ENCODE data around the gene TREML2. TPM values are rescaled to one million over a fixed set of nuclear protein-coding genes. Genes with fewer than 3 reads are reported as not detected.

The TREML2 gene
- total RNA-seq, 3 donors from 2014 or later (not counting 1 experiment from before 2014, with no cell fraction given): 0.75 to 3.0 (median 1.0) TPM

DNA sequence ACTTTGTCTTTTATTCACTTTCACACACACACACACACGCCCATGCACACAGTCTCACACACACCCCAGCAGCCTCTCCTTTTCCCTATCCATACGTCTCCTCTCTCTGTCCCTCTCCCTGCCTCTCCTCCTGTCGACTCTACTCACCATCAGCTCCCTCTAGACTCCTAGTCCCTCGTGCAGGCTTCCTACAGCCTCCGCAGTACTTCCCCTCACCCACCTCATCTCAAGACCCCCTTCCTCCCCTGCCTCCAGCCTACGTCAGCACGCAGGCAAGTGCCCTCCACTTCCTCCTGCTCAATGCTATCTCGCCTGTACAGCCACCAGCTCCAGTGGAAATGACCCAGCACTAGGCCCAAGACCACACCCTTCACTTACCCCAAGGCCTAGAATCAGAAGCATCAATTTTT lies 820 bp upstream of the TREML2 start:
- Mint-ChIP-seq H3K4me1 (peaks cover 70 to 78% of the 10 kb centered on the region in 2 donors), H3K27ac (peak overlapping the region; percentile 95 to 99), H3K9me3 (no peaks in the 10 kb centered on the region), H3K27me3 (ENCODE audit: low read depth in 2 of 2) (no peaks in the 10 kb centered on the region), H3K36me3 (no peaks in the 10 kb centered on the region), H3K4me3 (peak overlapping the region; percentile 55)
- Histone ChIP-seq H3K27ac (ENCODE audit: low read length) (peak overlapping the region; percentile 98), H3K36me3 (ENCODE audit: control insufficient read depth, insufficient read depth, low read length) (no peaks in the 10 kb centered on the region), H3K9me3 (ENCODE audit: control insufficient read depth, insufficient read depth, low read length) (no peaks in the 10 kb centered on the region), H3K4me1 (ENCODE audit: control insufficient read depth, insufficient read depth, low read length) (peaks cover 39% of the 10 kb centered on the region), H3K4me3 (ENCODE audit: low read length) (no peak overlapping the region), H3K27me3 (ENCODE audit: control insufficient read depth, insufficient read depth, low read length) (no peaks in the 10 kb centered on the region)
- intact Hi-C loops (cut with micrococcal nuclease): no loop called here
- peak in 1 of 3 donors; percentile 31 for ATAC-seq
- TF ChIP-seq, protein P1, sequence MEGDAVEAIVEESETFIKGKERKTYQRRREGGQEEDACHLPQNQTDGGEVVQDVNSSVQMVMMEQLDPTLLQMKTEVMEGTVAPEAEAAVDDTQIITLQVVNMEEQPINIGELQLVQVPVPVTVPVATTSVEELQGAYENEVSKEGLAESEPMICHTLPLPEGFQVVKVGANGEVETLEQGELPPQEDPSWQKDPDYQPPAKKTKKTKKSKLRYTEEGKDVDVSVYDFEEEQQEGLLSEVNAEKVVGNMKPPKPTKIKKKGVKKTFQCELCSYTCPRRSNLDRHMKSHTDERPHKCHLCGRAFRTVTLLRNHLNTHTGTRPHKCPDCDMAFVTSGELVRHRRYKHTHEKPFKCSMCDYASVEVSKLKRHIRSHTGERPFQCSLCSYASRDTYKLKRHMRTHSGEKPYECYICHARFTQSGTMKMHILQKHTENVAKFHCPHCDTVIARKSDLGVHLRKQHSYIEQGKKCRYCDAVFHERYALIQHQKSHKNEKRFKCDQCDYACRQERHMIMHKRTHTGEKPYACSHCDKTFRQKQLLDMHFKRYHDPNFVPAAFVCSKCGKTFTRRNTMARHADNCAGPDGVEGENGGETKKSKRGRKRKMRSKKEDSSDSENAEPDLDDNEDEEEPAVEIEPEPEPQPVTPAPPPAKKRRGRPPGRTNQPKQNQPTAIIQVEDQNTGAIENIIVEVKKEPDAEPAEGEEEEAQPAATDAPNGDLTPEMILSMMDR (IDR thresholded peaks at IDR 0.05): no peak
- DNase-seq: peak in 1 of 2 donors; percentile 24
- 34% methylated on average over 8 of the region's 8 CpGs for WGBS (ENCODE audit: insufficient coverage)

DNA sequence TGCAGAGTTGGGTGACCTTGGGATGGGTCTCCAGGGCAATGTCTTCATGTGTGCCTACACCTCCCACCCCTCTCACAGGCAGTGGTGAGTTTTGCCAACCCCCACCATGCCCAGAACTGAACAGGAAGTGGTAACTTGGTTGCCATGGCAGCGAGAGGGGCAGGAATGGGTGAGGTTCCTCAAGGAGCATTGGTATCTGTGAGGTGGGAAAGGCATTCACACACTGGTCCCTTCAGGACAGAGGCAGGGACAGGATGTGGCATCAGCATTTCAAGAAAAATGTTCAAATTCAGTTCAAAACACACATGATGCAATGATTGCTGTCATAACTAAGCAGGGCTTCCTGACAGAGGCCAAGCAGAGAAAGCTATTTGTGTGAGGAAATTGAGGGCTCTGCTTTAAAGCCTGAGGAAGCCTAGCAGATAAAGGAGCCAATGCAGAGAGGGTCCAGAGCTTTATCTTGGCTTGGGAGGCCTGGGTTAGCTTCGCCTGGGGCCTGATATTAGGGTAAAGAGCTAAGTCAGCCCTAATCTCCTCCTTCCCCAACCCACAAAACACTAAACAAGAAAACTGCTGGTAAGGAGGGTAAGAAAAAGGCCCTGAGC lies 551 bp downstream of the TREML2 start:
- ATAC-seq (peak; percentile 56 to 73 (median 64)), DNase-seq (peak; percentile 44 to 80)
- no peaks in the 10 kb centered on the region for H3K36me3 Mint-ChIP-seq
- TF ChIP-seq, protein P1 (IDR thresholded peaks at IDR 0.05): no peak
- peak overlapping the region; percentile 13 for H3K4me3 ChIP-seq (ENCODE audit: low read length)
- no peaks in the 10 kb centered on the region for H3K36me3 ChIP-seq (ENCODE audit: control insufficient read depth, insufficient read depth, low read length)
- intact Hi-C loops (cut with micrococcal nuclease): no loop called here
- peak overlapping the region; percentile 95 to 99 for H3K27ac Mint-ChIP-seq
- no peaks in the 10 kb centered on the region for H3K27me3 ChIP-seq (ENCODE audit: control insufficient read depth, insufficient read depth, low read length)
- no peaks in the 10 kb centered on the region for H3K27me3 Mint-ChIP-seq (ENCODE audit: low read depth in 2 of 2)
- 0% methylated on average over 1 of the region's 2 CpGs for WGBS (ENCODE audit: insufficient coverage)
- no peaks in the 10 kb centered on the region for H3K9me3 ChIP-seq (ENCODE audit: control insufficient read depth, insufficient read depth, low read length)
- H3K4me1 Mint-ChIP-seq: peaks cover 75 to 79% of the 10 kb centered on the region in 2 donors
- H3K9me3 Mint-ChIP-seq: no peaks in the 10 kb centered on the region
- H3K4me3 Mint-ChIP-seq: peak overlapping the region; percentile 55
- peaks cover 39% of the 10 kb centered on the region for H3K4me1 ChIP-seq (ENCODE audit: control insufficient read depth, insufficient read depth, low read length)
- peak overlapping the region; percentile 98 for H3K27ac ChIP-seq (ENCODE audit: low read length)

- Histone ChIP-seq H3K36me3 (ENCODE audit: control insufficient read depth, insufficient read depth, low read length) (no peaks in the 10 kb centered on the region), H3K4me1 (ENCODE audit: control insufficient read depth, insufficient read depth, low read length) (peaks cover 39% of the 10 kb centered on the region), H3K9me3 (ENCODE audit: control insufficient read depth, insufficient read depth, low read length) (no peaks in the 10 kb centered on the region), H3K27ac (ENCODE audit: low read length) (peak overlapping the region; percentile 98), H3K27me3 (ENCODE audit: control insufficient read depth, insufficient read depth, low read length) (no peaks in the 10 kb centered on the region), H3K4me3 (ENCODE audit: low read length) (peak overlapping the region; percentile 13)
- Mint-ChIP-seq H3K27me3 (ENCODE audit: low read depth in 2 of 2) (no peaks in the 10 kb centered on the region), H3K27ac (peak overlapping the region; percentile 95 to 99), H3K4me1 (peaks cover 74 to 75% of the 10 kb centered on the region in 2 donors), H3K4me3 (peak overlapping the region; percentile 55), H3K36me3 (no peaks in the 10 kb centered on the region), H3K9me3 (no peaks in the 10 kb centered on the region)
- intact Hi-C loops (cut with micrococcal nuclease): no loop called here
- WGBS (ENCODE audit: insufficient coverage): 39% methylated on average over 1 of the region's 1 CpG
- TF ChIP-seq, protein P1 (IDR thresholded peaks at IDR 0.05): no peak
- ATAC-seq (peak; percentile 66 to 74 (median 70)), DNase-seq (peak in 1 of 2 donors; percentile 56)
These were observed 1.2 kb downstream of the TREML2 start for GRCh38 chr6:41199552-41200246.

All from natural killer cell (primary cell).